MM.1S (cell line): ENCODE measurements around the gene MMS19.

Experiments
- CTCF ChIP-seq: fragments of 300-600 bp; sonication (generic); IDR thresholded peaks from 2 replicates; pipeline ENCODE4 v1.5.1; 2016; ENCODE audit warnings: antibody characterized with exemption, low read length, mixed read lengths
- EZH2 ChIP-seq: fragments of 300-600 bp; sonication (generic); optimal IDR thresholded peaks from 2 replicates; pipeline ENCODE3; 2017; ENCODE audit warnings: low read depth, mild to moderate bottlenecking, antibody characterized with exemption, low read length, mixed read lengths

- TF ChIP-seq CTCF (no peak), EZH2 (no peak)
Measured at GRCh38 chr10:97510686-97511085, 12.5 kb upstream of the MMS19 start.
